T-cell (primary cell): ENCODE data around the gene BRI3BP. TPM values are rescaled to one million over a fixed set of nuclear protein-coding genes. Genes with fewer than 3 reads are reported as not detected.

Experiments used
- ATAC-seq, 4 experiments: fragments of 200-7000 bp in 3 of 4; fragments of 150-1000 bp in 1 of 4; cut with Tn5 transposase; replicated peaks in 1 of 4; 1 replicate in 3 of 4; 2 replicates in 1 of 4; pipeline ENCODE4 v1.10.0; 2021; ENCODE audit warnings: moderate library complexity in 3 of 4, mild to moderate bottlenecking in 2 of 4, moderate number of reproducible peaks in 1 of 4
- CTCF ChIA-PET, 2 donors: fragments of 300-600 bp; sonication (Branson Sonifier 250); formaldehyde crosslinking; loops; one replicate each; lab custom pipeline; 2022; ENCODE audit warnings: antibody characterized with exemption in 2 of 2; lab: Charles Lee
- POLR2A ChIA-PET, 2 donors: fragments of 300-600 bp; sonication (Branson Sonifier 250); formaldehyde crosslinking; loops; one replicate each; lab custom pipeline; 2022; ENCODE audit warnings: antibody characterized with exemption in 2 of 2; lab: Charles Lee
- DNase-seq, 35 experiments: peaks; one replicate each; pipeline versions ENCODE4 v3.0.0 to v3.0.0-alpha.2; 2013 to 2023
- H3K27ac ChIP-seq: one replicate; pipeline ENCODE4 v1.5.1; 2013; ENCODE audit warnings: low read length
- H3K27me3 ChIP-seq, 2 experiments: replicated peaks in 1 of 2; 1 replicate in 1 of 2; 2 replicates in 1 of 2; pipeline versions ENCODE4 v1.6.1 to v1.7.0; 2013; ENCODE audit warnings: low read length in 1 of 2, mixed read lengths in 1 of 2; ENCODE audit not compliant: control insufficient read depth in 2 of 2, insufficient read depth in 2 of 2; ENCODE audit errors: extremely low read depth in 1 of 2
- H3K36me3 ChIP-seq, 2 donors: 1 replicate in 1 of 2; 2 replicates in 1 of 2; pipeline versions ENCODE4 v1.6.1 to v1.7.0; 2013; ENCODE audit warnings: low read length in 1 of 2; ENCODE audit not compliant: control insufficient read depth in 2 of 2, insufficient read depth in 1 of 2; ENCODE audit errors: extremely low read depth in 1 of 2
- H3K4me1 ChIP-seq, 2 experiments: 1 replicate in 1 of 2; 2 replicates in 1 of 2; pipeline versions ENCODE4 v1.6.1 to v1.7.0; 2013; ENCODE audit warnings: low read length in 2 of 2, mixed read lengths in 1 of 2; ENCODE audit not compliant: insufficient read depth in 2 of 2, control insufficient read depth in 1 of 2; ENCODE audit errors: extremely low read depth in 1 of 2
- H3K4me3 ChIP-seq, 2 donors: 1 replicate in 1 of 2; 2 replicates in 1 of 2; pipeline versions ENCODE4 v1.5.1 to v1.7.0; 2013; ENCODE audit warnings: mild to moderate bottlenecking in 2 of 2, low read length in 1 of 2, moderate library complexity in 1 of 2; ENCODE audit not compliant: control insufficient read depth in 1 of 2; ENCODE audit errors: extremely low read depth in 1 of 2
- H3K9me3 ChIP-seq: 2 replicates; pipeline ENCODE4 v1.7.0; 2013
- H3K27ac Mint-ChIP-seq, 2 donors: one replicate each; pipeline ENCODE4 v1.8.0; 2020 to 2021; ENCODE audit warnings: mild to moderate bottlenecking in 2 of 2, mixed read lengths in 2 of 2
- H3K27me3 Mint-ChIP-seq, 2 donors: one replicate each; pipeline ENCODE4 v1.8.0; 2021 to 2022; ENCODE audit warnings: mixed read lengths in 2 of 2
- H3K36me3 Mint-ChIP-seq: one replicate; pipeline ENCODE4 v1.8.0; 2021; ENCODE audit warnings: mixed read lengths
- H3K4me1 Mint-ChIP-seq, 3 donors: one replicate each; pipeline ENCODE4 v1.8.0; 2020 to 2022; ENCODE audit warnings: mixed read lengths in 3 of 3, mild to moderate bottlenecking in 1 of 3
- H3K4me3 Mint-ChIP-seq, 3 donors: one replicate each; pipeline ENCODE4 v1.8.0; 2020 to 2022; ENCODE audit warnings: mild to moderate bottlenecking in 3 of 3, mixed read lengths in 3 of 3, moderate library complexity in 3 of 3
- H3K9me3 Mint-ChIP-seq, 3 donors: one replicate each; pipeline ENCODE4 v1.8.0; 2020 to 2022; ENCODE audit warnings: mixed read lengths in 3 of 3
- WGBS: methylation state at CpG from one replicate; pipeline ENCODE4 v1.1.5; 2013; ENCODE audit warnings: missing lambda C conversion rate; ENCODE audit not compliant: insufficient coverage; 5-methylcytosine and 5-hydroxymethylcytosine counted together
- total RNA-seq, 35 experiments: library from RNA in 6 of 35; stranded (reverse) in 6 of 35; fragments of 120-200 nt in 1 of 35; gene quantifications; one replicate each; pipeline versions ENCODE4 v1.2.1 to v1.2.4 and lab custom pipeline; 2013 to 2026

The BRI3BP gene
- total RNA-seq, 5 donors from 2014 or later (not counting 1 experiment from before 2014, with no cell fraction given), result 4.8 to 8.1 (median 7.0) TPM

- peaks cover 22 to 25% (median 24%) of the 10 kb centered on the region in 3 donors for H3K4me1 Mint-ChIP-seq
- no CpG with 5 or more reads among the region's 4 CpGs for WGBS
- H3K27me3 ChIP-seq, result no peaks in the 10 kb centered on the region
- H3K4me3 ChIP-seq, result no peak overlapping the region
- peaks cover 5 to 17% of the 10 kb centered on the region in 2 experiments for H3K4me1 ChIP-seq
- ChIA-PET POLR2A (interaction anchor here in 1 of 2 donors (0.6 kb wide), 1 partner anchor 1713 kb away, joined by 3 read pairs; no protein-coding TSS in a partner anchor), CTCF (no interaction called here)
- no peaks in the 10 kb centered on the region for H3K36me3 ChIP-seq
- ATAC-seq (no peak), DNase-seq (no peak)
- no peaks in the 10 kb centered on the region for H3K9me3 ChIP-seq
- H3K36me3 Mint-ChIP-seq, result no peaks in the 10 kb centered on the region
- H3K27ac ChIP-seq, result no peak overlapping the region
- no peaks in the 10 kb centered on the region for H3K9me3 Mint-ChIP-seq
- no peaks in the 10 kb centered on the region for H3K27me3 Mint-ChIP-seq
- no peak overlapping the region for H3K4me3 Mint-ChIP-seq
- H3K27ac Mint-ChIP-seq, result no peak overlapping the region
Observed at GRCh38 chr12:124998705-124999104, 5.3 kb downstream of the BRI3BP start.

GRCh38 chr12:125001636-125002035 is 8.2 kb downstream of the BRI3BP start:
- Mint-ChIP-seq H3K4me1 (peaks cover 4 to 12% (median 5%) of the 10 kb centered on the region in 3 donors), H3K4me3 (no peak overlapping the region), H3K36me3 (peaks cover 3% of the 10 kb centered on the region), H3K27ac (no peak overlapping the region), H3K27me3 (no peaks in the 10 kb centered on the region), H3K9me3 (no peaks in the 10 kb centered on the region)
- WGBS, result no CpG with 5 or more reads among the region's 3 CpGs
- Histone ChIP-seq H3K36me3 (no peaks in the 10 kb centered on the region), H3K9me3 (no peaks in the 10 kb centered on the region), H3K4me1 (no peaks in the 10 kb centered on the region), H3K4me3 (no peak overlapping the region), H3K27me3 (no peaks in the 10 kb centered on the region), H3K27ac (no peak overlapping the region)
- POLR2A ChIA-PET, result no interaction called here
- CTCF ChIA-PET, result no interaction called here
- DNase-seq (no peak), ATAC-seq (no peak)

- H3K27me3 ChIP-seq, result no peaks in the 10 kb centered on the region
- CTCF ChIA-PET, result no interaction called here
- DNase-seq, result no peak
- Mint-ChIP-seq H3K36me3 (peaks cover 3% of the 10 kb centered on the region), H3K27ac (no peak overlapping the region), H3K4me1 (peaks cover 3 to 12% (median 6%) of the 10 kb centered on the region in 3 donors), H3K4me3 (no peak overlapping the region), H3K27me3 (no peaks in the 10 kb centered on the region), H3K9me3 (no peaks in the 10 kb centered on the region)
- no peaks in the 10 kb centered on the region for H3K36me3 ChIP-seq
- H3K4me3 ChIP-seq, result no peak overlapping the region
- 67% methylated on average over 4 of the region's 9 CpGs for WGBS
- H3K9me3 ChIP-seq, result no peaks in the 10 kb centered on the region
- H3K27ac ChIP-seq, result no peak overlapping the region
- ATAC-seq, result no peak
- H3K4me1 ChIP-seq, result no peaks in the 10 kb centered on the region
- POLR2A ChIA-PET, result no interaction called here
Observed at GRCh38 chr12:125003021-125003420, 9.6 kb downstream of the BRI3BP start.

GRCh38 chr12:125004621-125005020 is 11.2 kb downstream of the BRI3BP start:
- Histone ChIP-seq H3K27ac (no peak overlapping the region), H3K4me3 (no peak overlapping the region), H3K4me1 (no peaks in the 10 kb centered on the region), H3K27me3 (no peaks in the 10 kb centered on the region), H3K9me3 (no peaks in the 10 kb centered on the region), H3K36me3 (no peaks in the 10 kb centered on the region)
- CTCF ChIA-PET, result no interaction called here
- POLR2A ChIA-PET, result no interaction called here
- H3K27ac Mint-ChIP-seq, result no peak overlapping the region
- H3K27me3 Mint-ChIP-seq, result no peaks in the 10 kb centered on the region
- peaks cover 3 to 12% (median 6%) of the 10 kb centered on the region in 3 donors for H3K4me1 Mint-ChIP-seq
- no peak for ATAC-seq
- no peak for DNase-seq
- H3K9me3 Mint-ChIP-seq, result no peaks in the 10 kb centered on the region
- H3K36me3 Mint-ChIP-seq, result peaks cover 3% of the 10 kb centered on the region
- H3K4me3 Mint-ChIP-seq, result no peak overlapping the region
- WGBS, result 100% methylated on average over 3 of the region's 6 CpGs

GRCh38 chr12:125005652-125006051 is 12.2 kb downstream of the BRI3BP start:
- Mint-ChIP-seq H3K4me1 (peaks cover under 1 to 12% (median 6%) of the 10 kb centered on the region in 3 donors), H3K36me3 (peaks cover 3% of the 10 kb centered on the region), H3K4me3 (no peak overlapping the region), H3K27me3 (no peaks in the 10 kb centered on the region), H3K27ac (no peak overlapping the region), H3K9me3 (no peaks in the 10 kb centered on the region)
- H3K4me1 ChIP-seq, result no peaks in the 10 kb centered on the region
- ATAC-seq (no peak), DNase-seq (no peak)
- no peaks in the 10 kb centered on the region for H3K36me3 ChIP-seq
- 96% methylated on average over 14 of the region's 14 CpGs for WGBS
- H3K4me3 ChIP-seq, result no peak overlapping the region
- ChIA-PET CTCF (no interaction called here), POLR2A (interaction anchor here in 1 of 2 donors (0.5 kb wide), 1 partner anchor 106 kb away, joined by 3 read pairs; no protein-coding TSS in a partner anchor)
- H3K27ac ChIP-seq, result no peak overlapping the region
- no peaks in the 10 kb centered on the region for H3K9me3 ChIP-seq
- H3K27me3 ChIP-seq, result no peaks in the 10 kb centered on the region

GRCh38 chr12:125006365-125006764 is 12.9 kb downstream of the BRI3BP start:
- ChIA-PET POLR2A (no interaction called here), CTCF (no interaction called here)
- H3K27me3 ChIP-seq, result no peaks in the 10 kb centered on the region
- no peaks in the 10 kb centered on the region for H3K4me1 ChIP-seq
- Mint-ChIP-seq H3K36me3 (peaks cover 3% of the 10 kb centered on the region), H3K9me3 (no peaks in the 10 kb centered on the region), H3K4me1 (peaks cover 0 to 12% (median 6%) of the 10 kb centered on the region in 3 donors), H3K27ac (no peak overlapping the region), H3K4me3 (no peak overlapping the region), H3K27me3 (no peaks in the 10 kb centered on the region)
- 100% methylated on average over 4 of the region's 11 CpGs for WGBS
- no peak overlapping the region for H3K4me3 ChIP-seq
- no peak overlapping the region for H3K27ac ChIP-seq
- no peak for DNase-seq
- ATAC-seq, result no peak
- H3K36me3 ChIP-seq, result no peaks in the 10 kb centered on the region
- H3K9me3 ChIP-seq, result no peaks in the 10 kb centered on the region
